ENCODE data around the gene ARHGAP23. TPM values are rescaled to one million over a fixed set of nuclear protein-coding genes. Genes with fewer than 3 reads are reported as not detected.
A peak's percentile ranks its signal among the peaks of the same experiment; 100 is the strongest.

ARHGAP23 gene
- total and polyA plus RNA-seq, 4 donors: 18.3 to 91.7 (median 39.2) TPM

DNA sequence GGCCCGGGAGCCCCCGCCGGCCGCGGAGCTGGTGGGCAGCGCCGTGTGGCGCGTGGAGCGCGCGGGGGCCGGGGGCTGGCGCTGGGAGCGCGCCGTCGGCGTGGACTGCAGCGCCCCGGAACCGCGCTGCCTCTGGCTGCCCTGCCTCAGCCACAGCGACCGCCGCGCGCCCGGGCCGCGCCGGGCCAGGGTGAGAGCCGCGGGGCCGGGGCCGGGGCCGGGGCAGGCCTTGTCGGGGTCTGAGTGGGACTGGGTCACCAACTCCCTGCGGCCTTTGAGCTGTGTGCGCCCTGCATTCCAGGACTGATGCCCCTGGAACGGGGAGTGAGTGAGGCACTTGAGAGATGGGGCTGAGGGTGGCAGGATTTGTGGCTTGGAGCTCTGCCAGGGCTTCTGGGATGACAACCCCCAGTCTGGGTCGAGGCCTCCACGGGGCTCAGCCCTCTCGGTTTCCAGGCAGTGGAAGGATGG, 25.7 kb downstream of the ARHGAP23 start:
- Histone ChIP-seq H3K9ac (ENCODE audit: insufficient read depth in 1 of 2, low read length in 2 of 2) (peak overlapping the region in 1 of 2 donors; percentile 13), H3K4me1 (ENCODE audit: control insufficient read depth in 5 of 5, insufficient read depth in 5 of 5, low read length in 5 of 5) (peaks cover 16 to 67% (median 38%) of the 10 kb centered on the region in 5 donors), H3K27me3 (ENCODE audit: control insufficient read depth in 3 of 3, insufficient read depth in 3 of 3, low read length in 2 of 3) (no peaks in the 10 kb centered on the region), H3K9me3 (ENCODE audit: control insufficient read depth in 4 of 4, insufficient read depth in 3 of 4, low read length in 3 of 4) (no peaks in the 10 kb centered on the region), H3K36me3 (ENCODE audit: control insufficient read depth in 4 of 4, insufficient read depth in 4 of 4, low read length in 4 of 4) (peaks cover 0 to 10% (median under 1%) of the 10 kb centered on the region in 4 donors), H3K4me3 (peak overlapping the region; percentile 51), H3K27ac (ENCODE audit: low read depth in 1 of 2, low read length in 1 of 2) (peak overlapping the region; percentile 91 to 93)
- DNase-seq: peak in 2 of 3 donors; percentile 47 to 72
- TF ChIP-seq CTCF (IDR thresholded peaks at IDR 0.05; ENCODE audit: control extremely low read depth, extremely low read depth): no peak
- no peak for ATAC-seq (ENCODE audit: insufficient read depth, low FRiP score)
- 2 to 10% methylated on average over 17 to 44 of the region's 44 CpGs for WGBS, 2 donors

DNA sequence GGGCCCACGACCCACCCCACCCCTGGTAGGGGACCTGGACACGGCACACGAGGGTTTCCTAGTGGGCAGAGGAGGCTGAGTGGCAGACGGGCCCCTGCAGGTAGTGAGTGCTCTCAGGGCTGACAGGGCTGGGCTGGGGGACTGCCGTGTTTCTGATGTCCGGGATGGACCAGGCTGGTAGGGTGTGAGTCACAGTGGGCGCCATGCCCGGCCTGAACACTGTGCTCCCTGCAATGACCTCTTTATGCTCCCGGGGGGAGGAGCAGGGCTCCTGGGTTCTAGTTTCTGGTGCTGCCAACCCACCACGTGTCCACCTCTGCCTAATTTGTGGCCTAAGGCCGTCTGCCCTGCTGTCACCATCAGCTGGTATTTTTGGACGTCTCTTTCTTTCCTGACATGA, 26.3 kb downstream of the ARHGAP23 start:
- Histone ChIP-seq H3K27me3 (ENCODE audit: control insufficient read depth in 3 of 3, insufficient read depth in 3 of 3, low read length in 2 of 3) (no peaks in the 10 kb centered on the region), H3K9ac (ENCODE audit: insufficient read depth in 1 of 2, low read length in 2 of 2) (peak overlapping the region in 1 of 2 donors; percentile 13), H3K36me3 (ENCODE audit: control insufficient read depth in 4 of 4, insufficient read depth in 4 of 4, low read length in 4 of 4) (peaks cover 0 to 15% (median 3%) of the 10 kb centered on the region in 4 donors), H3K4me3 (peak overlapping the region; percentile 51), H3K4me1 (ENCODE audit: control insufficient read depth in 5 of 5, insufficient read depth in 5 of 5, low read length in 5 of 5) (peaks cover 12 to 63% (median 32%) of the 10 kb centered on the region in 5 donors), H3K27ac (ENCODE audit: low read depth in 1 of 2, low read length in 1 of 2) (peak overlapping the region; percentile 91 to 93), H3K9me3 (ENCODE audit: control insufficient read depth in 4 of 4, insufficient read depth in 3 of 4, low read length in 3 of 4) (no peaks in the 10 kb centered on the region)
- WGBS, 2 donors: 31 to 54% methylated on average over 12 of the region's 12 CpGs
- TF ChIP-seq CTCF (IDR thresholded peaks at IDR 0.05; ENCODE audit: control extremely low read depth, extremely low read depth): no peak
- ATAC-seq (ENCODE audit: insufficient read depth, low FRiP score) (peak; percentile 30), DNase-seq (peak in 1 of 3 donors; percentile 45)

GRCh38 chr17:38455288-38455915, 27.1 kb downstream of the ARHGAP23 start:
- H3K4me3 ChIP-seq: no peak overlapping the region
- no peak for TF ChIP-seq CTCF (IDR thresholded peaks at IDR 0.05; ENCODE audit: control extremely low read depth, extremely low read depth)
- H3K27me3 ChIP-seq (ENCODE audit: control insufficient read depth in 3 of 3, insufficient read depth in 3 of 3, low read length in 2 of 3): no peaks in the 10 kb centered on the region
- H3K9ac ChIP-seq (ENCODE audit: insufficient read depth in 1 of 2, low read length in 2 of 2): no peak overlapping the region
- H3K4me1 ChIP-seq (ENCODE audit: control insufficient read depth in 5 of 5, insufficient read depth in 5 of 5, low read length in 5 of 5): peaks cover 8 to 55% (median 27%) of the 10 kb centered on the region in 5 donors
- H3K9me3 ChIP-seq (ENCODE audit: control insufficient read depth in 4 of 4, insufficient read depth in 3 of 4, low read length in 3 of 4): no peaks in the 10 kb centered on the region
- peak overlapping the region; percentile 81 to 91 for H3K27ac ChIP-seq (ENCODE audit: low read depth in 1 of 2, low read length in 1 of 2)
- DNase-seq (peak; percentile 50 to 68 (median 60)), ATAC-seq (ENCODE audit: insufficient read depth, low FRiP score) (no peak)
- H3K36me3 ChIP-seq (ENCODE audit: control insufficient read depth in 4 of 4, insufficient read depth in 4 of 4, low read length in 4 of 4): peaks cover 0 to 16% (median 4%) of the 10 kb centered on the region in 4 donors
- WGBS, 2 donors: 60 to 73% methylated on average over 7 to 8 of the region's 8 CpGs
